ENCODE results near the gene FGD6. TPM values are rescaled to one million over a fixed set of nuclear protein-coding genes. Genes with fewer than 3 reads are reported as not detected.

FGD6 gene
- total RNA-seq, 1 donor from 2014 or later = 18.0 TPM

GRCh38 chr12:95173392-95174251, 43.6 kb downstream of the FGD6 start:
- no peak for TF ChIP-seq CTCF (IDR thresholded peaks at IDR 0.05; ENCODE audit: unreplicated experiment)
- peak; percentile 40 to 68 for DNase-seq (ENCODE audit: low spot score in 2 of 2, unreplicated experiment in 2 of 2)
- Mint-ChIP-seq H3K9me3 (no peaks in the 10 kb centered on the region), H3K36me3 (peaks cover 10% of the 10 kb centered on the region), H3K27ac (peak overlapping the region; percentile 90), H3K4me1 (peaks cover 33% of the 10 kb centered on the region), H3K4me3 (no peak overlapping the region), H3K27me3 (ENCODE audit: low read depth) (no peaks in the 10 kb centered on the region)

DNA sequence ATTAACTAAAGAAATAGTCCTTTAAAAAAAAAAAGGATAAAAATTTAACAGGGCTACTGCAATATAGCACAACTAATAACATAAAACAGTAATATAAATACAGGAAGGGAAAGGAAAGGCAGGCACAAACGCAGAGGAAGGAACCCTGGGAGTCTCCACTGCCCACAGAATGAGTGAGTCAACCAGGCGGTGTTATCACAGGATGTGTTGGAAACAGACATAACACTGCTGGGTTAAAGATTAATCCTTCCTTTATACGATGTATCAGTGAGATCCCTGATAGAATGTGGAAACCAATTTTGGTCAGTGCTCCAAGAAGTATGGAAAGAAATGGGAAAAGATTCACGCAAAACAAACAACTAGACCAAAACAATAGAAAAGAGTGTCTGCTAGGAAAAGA, 47.9 kb downstream of the FGD6 start:
- Mint-ChIP-seq H3K9me3 (no peaks in the 10 kb centered on the region), H3K36me3 (peaks cover 10% of the 10 kb centered on the region), H3K4me1 (peaks cover 28% of the 10 kb centered on the region), H3K27ac (no peak overlapping the region), H3K4me3 (no peak overlapping the region), H3K27me3 (ENCODE audit: low read depth) (no peaks in the 10 kb centered on the region)
- TF ChIP-seq CTCF (IDR thresholded peaks at IDR 0.05; ENCODE audit: unreplicated experiment) = no peak
- DNase-seq (ENCODE audit: low spot score in 2 of 2, unreplicated experiment in 2 of 2) = no peak

DNA sequence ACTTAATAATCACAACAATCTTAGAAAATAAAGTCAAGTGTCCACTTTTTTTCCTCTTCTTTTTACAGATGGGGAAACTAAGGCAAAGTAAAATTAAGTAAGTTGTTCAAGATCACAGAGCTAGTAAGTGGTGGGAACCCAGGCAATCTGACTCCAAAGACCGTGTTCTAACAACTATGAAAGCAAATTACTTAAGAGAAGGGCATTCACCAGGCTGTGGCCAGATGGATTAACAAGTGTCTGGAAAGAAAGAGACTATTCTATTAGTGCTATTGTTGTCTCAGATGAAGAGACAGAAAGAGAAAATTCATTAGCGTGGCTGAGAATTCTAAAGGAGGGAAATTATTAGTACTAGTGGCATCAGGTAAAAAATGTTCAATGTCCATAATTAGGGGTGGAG, 48.5 kb downstream of the FGD6 start:
- Mint-ChIP-seq H3K4me3 (no peak overlapping the region), H3K27ac (peak overlapping the region; percentile 67), H3K27me3 (ENCODE audit: low read depth) (no peaks in the 10 kb centered on the region), H3K9me3 (no peaks in the 10 kb centered on the region), H3K36me3 (peaks cover 10% of the 10 kb centered on the region), H3K4me1 (peaks cover 28% of the 10 kb centered on the region)
- no peak for DNase-seq (ENCODE audit: low spot score in 2 of 2, unreplicated experiment in 2 of 2)
- no peak for TF ChIP-seq CTCF (IDR thresholded peaks at IDR 0.05; ENCODE audit: unreplicated experiment)

DNA sequence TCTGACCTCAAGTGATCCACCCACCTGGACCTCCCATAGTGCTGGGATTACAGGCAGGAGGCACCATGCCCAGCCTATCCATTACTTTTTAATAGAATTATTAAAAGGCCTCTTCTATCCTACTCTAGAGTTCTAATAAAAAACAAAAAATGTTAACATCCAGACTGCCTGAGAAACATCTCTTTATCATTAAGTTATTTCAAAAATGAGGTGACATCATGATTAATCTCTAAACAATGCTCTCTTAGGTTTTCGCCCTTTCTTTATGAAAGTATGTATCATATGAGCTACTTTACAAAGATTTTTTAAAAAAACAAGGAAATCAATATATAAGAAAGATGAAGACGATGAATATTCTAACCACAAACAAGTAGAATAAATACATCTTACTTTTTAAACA, 52.6 kb downstream of the FGD6 start:
- H3K36me3 Mint-ChIP-seq = peaks cover 9% of the 10 kb centered on the region
- H3K27me3 Mint-ChIP-seq (ENCODE audit: low read depth) = no peaks in the 10 kb centered on the region
- H3K27ac Mint-ChIP-seq = peak overlapping the region; percentile 26
- DNase-seq (ENCODE audit: low spot score in 2 of 2, unreplicated experiment in 2 of 2) = no peak
- peaks cover 26% of the 10 kb centered on the region for H3K4me1 Mint-ChIP-seq
- H3K9me3 Mint-ChIP-seq = no peaks in the 10 kb centered on the region
- TF ChIP-seq CTCF (IDR thresholded peaks at IDR 0.05; ENCODE audit: unreplicated experiment) = no peak
- peak overlapping the region; percentile 46 for H3K4me3 Mint-ChIP-seq

- Mint-ChIP-seq H3K27ac (peak overlapping the region; percentile 67), H3K4me3 (no peak overlapping the region), H3K4me1 (peaks cover 20% of the 10 kb centered on the region), H3K27me3 (ENCODE audit: low read depth) (no peaks in the 10 kb centered on the region), H3K36me3 (peaks cover 13% of the 10 kb centered on the region), H3K9me3 (peaks cover 12% of the 10 kb centered on the region)
- no peak for DNase-seq (ENCODE audit: low spot score in 2 of 2, unreplicated experiment in 2 of 2)
- TF ChIP-seq CTCF (IDR thresholded peaks at IDR 0.05; ENCODE audit: unreplicated experiment) = no peak
These were observed 58.3 kb downstream of the FGD6 start for GRCh38 chr12:95158919-95159318.

All from mesothelial cell of epicardium (in vitro differentiated cells).